Measurements from ENCODE around the gene MTFP1. TPM values are rescaled to one million over a fixed set of nuclear protein-coding genes. Genes with fewer than 3 reads are reported as not detected.

Gene MTFP1
- total and polyA plus RNA-seq, 2 of the 4 experiments (the other 2 are of a cell fraction) = 7.3 to 7.7 TPM

GRCh38 chr22:30381264-30381663 lies 44.3 kb upstream of the MTFP1 start:
- no peak overlapping the region for H2BK20ac ChIP-seq (ENCODE audit: low read depth, low read length)
- no peak overlapping the region for H3K4ac ChIP-seq (ENCODE audit: low read depth, low read length)
- intact Hi-C loops (cut with micrococcal nuclease) = no loop called here
- H4K91ac ChIP-seq (ENCODE audit: insufficient read depth, low read depth, low read length) = no peak overlapping the region
- H3K4me3 ChIP-seq (ENCODE audit: insufficient read depth, low read depth, low read length) = no peak overlapping the region
- H3K79me1 ChIP-seq (ENCODE audit: low read depth in 1 of 2, low read length in 2 of 2) = peaks cover 7% of the 10 kb centered on the region in 2 experiments
- dilution Hi-C loops (cut with HindIII; ENCODE audit: low sequenced_read_pairs, unreplicated experiment) = no loop called here
- H3K9me1 ChIP-seq (ENCODE audit: insufficient read depth, low read length) = peaks cover 2% of the 10 kb centered on the region; the same call in 1 of the 2 replicates
- H3K27me3 ChIP-seq (ENCODE audit: control insufficient read depth, insufficient read depth, low read length) = no peaks in the 10 kb centered on the region
- ATAC-seq (ENCODE audit: low read depth) (no peak), DNase-seq (no peak)
- H2BK15ac ChIP-seq (ENCODE audit: low read depth, low read length) = no peak overlapping the region
- in situ Hi-C loops (cut with MboI; ENCODE audit: low sequenced_read_pairs) = no loop called here
- no peaks in the 10 kb centered on the region for H3K9me3 ChIP-seq (ENCODE audit: control insufficient read depth, insufficient read depth, low read length)
- no peak overlapping the region for H2BK120ac ChIP-seq (ENCODE audit: low read depth, low read length)
- CTCF ChIA-PET = interaction anchor here (0.6 to 1.5 kb wide), 3 partner anchors 22 to 118 kb away, joined by 3 to 7 read pairs (median 3); no protein-coding TSS in a partner anchor
- no peak overlapping the region for H2AK9ac ChIP-seq (replicated peaks; ENCODE audit: low read depth, low read length, poor library complexity)
- peaks cover 60% of the 10 kb centered on the region for H3K36me3 ChIP-seq (ENCODE audit: control insufficient read depth, insufficient read depth, low read length)
- H3K56ac ChIP-seq (ENCODE audit: extremely low read depth, insufficient read depth, low read length) = no peak overlapping the region
- no peak overlapping the region for H4K8ac ChIP-seq (ENCODE audit: low read depth in 2 of 2, low read length in 2 of 2)
- WGBS, 2 experiments (ENCODE audit: extremely low coverage in 2 of 2, insufficient read length in 1 of 2) = 86% methylated on average over 6 of the region's 12 CpGs; no CpG with 5 or more reads in 1 of the 2 experiments
- no peak overlapping the region for H3K23ac ChIP-seq (ENCODE audit: low read depth, low read length)
- POLR2A ChIA-PET (ENCODE audit: unreplicated experiment) = no interaction called here
- no peaks in the 10 kb centered on the region for H4K20me1 ChIP-seq (ENCODE audit: insufficient read depth, low read length)
- H3K9ac ChIP-seq (ENCODE audit: low read depth, low read length) = no peak overlapping the region
- no peak overlapping the region for H2BK5ac ChIP-seq (ENCODE audit: low read depth, low read length, poor library complexity, severe bottlenecking)
- no peak overlapping the region for H4K5ac ChIP-seq (ENCODE audit: low read depth, low read length)
- no peak overlapping the region for H3K27ac ChIP-seq (ENCODE audit: insufficient read depth, low read length)
- H3K4me2 ChIP-seq (ENCODE audit: low read depth, low read length) = no peak overlapping the region
- H2AK5ac ChIP-seq (ENCODE audit: low read depth, low read length) = no peak overlapping the region
- no peak overlapping the region for H3K18ac ChIP-seq (ENCODE audit: low read depth, low read length)
- TF ChIP-seq POLR2A (IDR thresholded peaks at IDR 0.05; ENCODE audit: low read depth, low read length) = no peak
- TF ChIP-seq MAZ (IDR thresholded peaks at IDR 0.05; ENCODE audit: borderline replicate concordance, low read depth, low read length) = no peak
- no peak for TF ChIP-seq RAD21 (IDR thresholded peaks at IDR 0.05; ENCODE audit: low read length)
- TF ChIP-seq CHD1 (IDR thresholded peaks at IDR 0.05; ENCODE audit: low read depth, low read length) = no peak
- no peak overlapping the region for H3K14ac ChIP-seq (replicated peaks; ENCODE audit: low read depth, low read length)
- H3K4me1 ChIP-seq (ENCODE audit: control insufficient read depth, insufficient read depth, low read length) = peaks cover 3% of the 10 kb centered on the region
- no peak overlapping the region for H2AFZ ChIP-seq (replicated peaks; ENCODE audit: low read length, poor library complexity)
- no TSS peak for BruUV-seq (replicated peaks)
